EH (cell line): ENCODE results near the gene RHO.
"Not testable (repeated sequence)": the region's sequence is repeated elsewhere in the genome, so short reads cannot be mapped to it uniquely, and the experiment has no call there.

Experiments used
- DNase-seq: peaks from one replicate; pipeline ENCODE4 v3.0.0-alpha.2; 2015; ENCODE audit warnings: low read depth

The RHO gene

DNA sequence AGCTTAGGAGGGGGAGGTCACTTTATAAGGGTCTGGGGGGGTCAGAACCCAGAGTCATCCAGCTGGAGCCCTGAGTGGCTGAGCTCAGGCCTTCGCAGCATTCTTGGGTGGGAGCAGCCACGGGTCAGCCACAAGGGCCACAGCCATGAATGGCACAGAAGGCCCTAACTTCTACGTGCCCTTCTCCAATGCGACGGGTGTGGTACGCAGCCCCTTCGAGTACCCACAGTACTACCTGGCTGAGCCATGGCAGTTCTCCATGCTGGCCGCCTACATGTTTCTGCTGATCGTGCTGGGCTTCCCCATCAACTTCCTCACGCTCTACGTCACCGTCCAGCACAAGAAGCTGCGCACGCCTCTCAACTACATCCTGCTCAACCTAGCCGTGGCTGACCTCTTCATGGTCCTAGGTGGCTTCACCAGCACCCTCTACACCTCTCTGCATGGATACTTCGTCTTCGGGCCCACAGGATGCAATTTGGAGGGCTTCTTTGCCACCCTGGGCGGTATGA, at the start of gene RHO:
RHO (plus strand) TSS at position 51 of the 512 bp plus-strand sequence; CDS start at position 146, 95 bp downstream.
- DNase-seq, result no peak

GRCh38 chr3:129481225-129481765, 47.1 kb upstream of the RHO start:
- DNase-seq, result peak; percentile 42

- peak; percentile 75 for DNase-seq
Measured at GRCh38 chr3:129481766-129482332, 46.6 kb upstream of the RHO start.

DNA sequence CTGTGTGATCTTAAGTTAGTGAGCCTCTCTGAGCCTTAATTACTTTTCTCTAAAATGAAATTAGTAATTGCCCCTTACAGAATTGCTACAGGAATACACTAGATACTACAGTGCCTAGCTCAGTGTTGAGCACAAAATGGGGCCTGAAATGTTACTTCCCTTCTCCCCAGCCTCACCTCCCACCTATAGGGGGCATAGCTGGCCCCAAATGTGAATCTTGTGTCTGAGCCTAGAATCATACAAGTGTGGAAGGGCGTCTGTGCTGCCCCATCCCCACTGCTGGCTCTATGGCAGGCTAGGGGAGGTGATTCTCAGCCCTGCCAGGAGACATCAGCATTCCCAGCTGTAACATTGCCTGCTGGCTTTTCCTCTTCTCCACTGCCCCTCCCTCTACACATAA, 45.7 kb upstream of the RHO start:
- no peak for DNase-seq

DNA sequence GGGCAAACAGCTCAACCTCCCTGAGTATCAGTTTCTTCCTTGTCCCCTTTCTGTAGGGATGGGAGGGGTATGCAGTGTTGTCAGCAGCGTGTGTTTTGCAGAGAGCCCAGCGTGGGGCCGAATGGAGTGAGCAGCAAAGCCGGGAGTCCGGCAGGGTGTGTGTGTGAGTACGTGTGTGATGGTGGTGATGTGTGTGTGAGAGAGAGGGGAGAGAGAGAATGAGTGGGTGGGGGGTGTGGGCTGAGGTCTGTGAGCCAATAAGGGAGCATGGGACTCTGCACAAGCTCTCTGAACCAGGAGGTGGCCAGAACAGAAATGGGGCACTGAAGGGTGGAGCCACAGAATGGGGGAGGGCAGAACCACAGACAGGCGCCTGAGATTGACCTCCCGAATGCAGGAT, 44.6 kb upstream of the RHO start:
- no peak for DNase-seq

DNA sequence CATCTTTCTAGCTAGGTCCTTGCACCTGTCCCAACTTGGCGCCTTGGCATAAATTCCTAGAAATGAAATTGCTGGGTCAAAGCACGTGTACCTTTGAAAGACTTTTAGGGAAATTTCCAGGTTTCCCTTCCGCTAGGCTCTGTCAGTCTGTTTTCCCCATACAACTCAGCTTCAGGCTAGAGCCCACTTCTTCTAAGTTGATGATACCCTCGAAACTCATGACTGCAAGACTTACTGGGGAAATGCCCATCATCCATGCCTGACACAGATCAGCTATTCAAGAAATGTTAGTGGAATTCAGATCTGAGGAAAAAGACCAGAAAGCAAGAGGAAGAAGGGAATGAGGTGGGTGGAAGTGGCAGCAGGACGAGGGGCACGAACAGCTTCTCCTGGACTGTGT, 43.3 kb upstream of the RHO start:
- not testable (repeated sequence) for DNase-seq

GRCh38 chr3:129485721-129486663, 42.4 kb upstream of the RHO start:
- peak; percentile 100 for DNase-seq

DNA sequence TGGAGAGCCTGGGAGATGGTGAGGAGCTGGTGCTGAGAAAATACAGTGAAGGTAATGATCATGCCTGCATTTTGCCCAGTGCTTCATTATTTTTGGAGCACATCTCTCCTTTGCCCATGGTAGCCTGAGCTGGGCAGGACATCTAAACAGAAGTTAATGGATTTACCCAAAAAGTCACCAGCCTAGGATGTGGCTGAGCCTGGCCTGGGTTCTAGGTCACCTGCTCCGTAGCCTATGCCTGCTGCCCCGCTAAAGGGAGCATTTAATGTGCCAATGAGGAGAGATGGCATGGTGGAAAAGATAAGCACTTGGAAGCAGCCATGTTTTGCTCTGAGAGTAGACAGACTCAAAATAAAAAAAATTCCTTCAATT, 41.8 kb upstream of the RHO start:
- no peak for DNase-seq

DNA sequence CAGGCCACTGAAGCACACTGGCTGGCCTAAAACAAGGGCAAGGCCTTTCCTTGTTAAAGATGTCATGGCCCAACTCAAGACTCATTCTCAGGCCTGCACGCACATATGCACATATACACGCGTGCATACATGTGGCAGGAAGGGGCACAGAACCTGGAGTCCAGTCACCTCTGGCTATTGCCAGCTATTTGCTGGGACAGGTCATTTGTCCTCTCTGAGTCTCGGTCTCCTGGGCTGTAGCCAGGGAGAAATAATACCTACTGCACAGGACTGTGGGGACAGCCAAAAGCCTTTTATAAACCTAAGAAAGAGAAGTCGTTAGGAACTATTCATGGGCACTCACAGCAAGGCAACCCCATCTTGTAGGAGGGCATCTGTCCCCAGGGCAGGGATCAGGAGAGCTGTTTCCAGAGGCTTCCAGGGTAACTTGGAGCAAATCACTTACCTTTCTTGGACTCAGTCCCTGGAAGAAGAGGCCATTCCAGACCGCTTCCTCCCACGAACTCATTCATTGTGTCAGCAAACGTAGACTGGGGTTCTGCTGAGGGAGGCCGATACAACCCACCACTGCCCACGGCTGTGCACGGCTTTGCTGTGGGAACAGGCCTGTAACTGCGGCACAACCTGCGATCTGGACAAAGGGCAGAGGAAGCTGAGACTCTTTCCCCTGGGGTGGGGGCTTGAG, 41.1 kb upstream of the RHO start:
- peak; percentile 13 for DNase-seq

DNA sequence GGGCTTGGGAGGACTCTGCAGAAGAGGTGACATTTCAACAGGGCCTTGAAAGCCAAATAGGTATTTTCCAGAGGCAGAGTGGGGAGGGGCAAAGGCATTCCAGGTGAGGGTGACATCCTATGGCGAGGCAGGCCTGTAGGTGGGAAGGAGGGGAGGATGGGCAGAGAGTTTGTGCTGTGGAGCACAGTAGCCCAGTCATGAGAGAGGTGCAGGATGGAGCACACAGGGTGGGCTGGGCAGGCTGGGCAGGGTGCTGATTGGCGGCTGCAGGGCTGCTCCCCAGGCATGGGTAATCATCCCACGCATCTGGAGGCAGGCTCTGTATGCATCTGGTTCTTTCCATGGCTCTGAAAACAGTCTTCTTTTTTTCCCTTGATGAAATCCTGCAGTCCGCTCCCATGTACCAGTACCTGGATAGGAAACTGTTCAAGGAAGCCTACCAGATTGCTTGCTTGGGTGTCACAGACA, 40.5 kb upstream of the RHO start:
- DNase-seq, result not testable (repeated sequence)

DNA sequence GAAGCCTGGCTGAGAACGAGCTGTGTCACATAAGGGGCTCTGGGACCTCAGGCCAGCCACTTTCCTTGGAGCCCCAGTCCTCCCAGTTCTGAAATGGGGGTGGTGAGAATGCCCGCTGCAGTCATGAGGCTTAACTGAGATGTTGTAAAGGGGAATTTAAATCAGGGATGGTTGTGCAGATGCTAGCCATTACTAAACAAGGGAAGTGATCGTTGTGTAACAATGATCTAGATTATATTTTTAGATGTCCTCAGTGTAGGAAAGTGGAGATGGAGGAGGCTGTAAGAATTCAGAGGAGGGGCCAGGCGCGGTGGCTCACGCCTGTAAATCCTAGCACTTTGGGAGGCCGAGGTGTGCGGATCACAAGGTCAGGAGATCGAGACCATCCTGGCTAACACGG, 39.2 kb upstream of the RHO start:
- DNase-seq, result not testable (repeated sequence)

DNA sequence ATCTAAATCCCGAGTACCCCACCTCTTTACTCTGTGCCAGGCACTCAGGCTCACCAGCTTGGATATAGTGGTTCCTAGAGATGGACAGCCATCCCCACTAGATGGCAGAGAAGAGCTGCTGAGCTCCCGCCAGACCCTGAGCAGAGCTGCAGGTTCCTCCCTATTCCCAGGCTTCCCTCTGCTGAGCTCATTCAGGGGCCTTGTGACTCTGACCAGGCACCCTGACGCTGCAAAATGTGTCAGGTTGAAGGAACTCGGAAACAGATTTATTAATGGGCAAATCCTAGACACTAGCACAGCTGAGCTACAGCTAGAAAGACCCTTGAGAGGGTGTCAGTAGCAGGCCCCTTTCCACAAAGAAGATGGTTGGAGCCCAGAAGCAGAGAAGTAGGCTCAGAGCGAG, 38.2 kb upstream of the RHO start:
- DNase-seq, result peak; percentile 94

DNA sequence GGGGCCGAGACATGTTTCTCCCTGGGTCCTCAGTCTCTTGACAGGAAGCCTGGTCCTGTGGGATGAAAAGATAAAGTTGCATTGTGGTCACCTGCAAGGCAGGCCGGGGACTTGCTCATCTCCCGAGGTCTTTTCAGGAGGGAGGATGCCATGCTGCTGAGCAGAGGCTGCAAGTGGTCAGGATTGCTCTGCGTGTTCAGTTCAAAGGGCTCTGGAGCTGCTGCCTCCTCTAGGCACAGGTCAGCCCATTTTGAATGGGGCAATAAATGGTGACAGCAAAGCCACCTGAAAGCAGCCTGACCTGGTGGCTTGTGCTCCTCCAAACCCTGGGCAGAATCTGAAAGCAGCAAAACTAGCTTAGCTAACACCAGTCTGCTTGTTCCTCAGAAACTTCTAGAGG, 37.4 kb upstream of the RHO start:
- not testable (repeated sequence) for DNase-seq

- no peak for DNase-seq
Measured at GRCh38 chr3:129491794-129492193, 36.6 kb upstream of the RHO start.

- DNase-seq, result no peak
Measured at GRCh38 chr3:129492691-129493090, 35.7 kb upstream of the RHO start.

DNA sequence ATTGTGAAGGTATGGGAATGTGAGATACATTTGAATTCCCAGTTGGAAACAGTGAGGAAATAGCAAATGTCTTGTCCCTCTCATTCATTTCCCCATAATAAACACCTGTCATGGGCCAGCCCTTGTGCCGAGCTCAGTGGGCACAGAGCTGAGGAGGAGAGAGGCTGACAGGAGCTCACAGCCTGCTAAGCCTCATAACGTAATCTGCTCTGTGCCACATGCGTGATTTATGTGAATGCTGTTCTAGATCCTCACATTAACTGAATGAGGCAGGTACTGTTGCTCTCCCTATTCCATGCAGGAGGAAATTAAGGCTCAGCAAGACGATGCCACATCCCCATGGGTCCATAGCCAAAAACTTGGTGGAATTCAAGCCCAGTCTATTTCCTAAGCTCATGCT, 35.2 kb upstream of the RHO start:
- no peak for DNase-seq

DNA sequence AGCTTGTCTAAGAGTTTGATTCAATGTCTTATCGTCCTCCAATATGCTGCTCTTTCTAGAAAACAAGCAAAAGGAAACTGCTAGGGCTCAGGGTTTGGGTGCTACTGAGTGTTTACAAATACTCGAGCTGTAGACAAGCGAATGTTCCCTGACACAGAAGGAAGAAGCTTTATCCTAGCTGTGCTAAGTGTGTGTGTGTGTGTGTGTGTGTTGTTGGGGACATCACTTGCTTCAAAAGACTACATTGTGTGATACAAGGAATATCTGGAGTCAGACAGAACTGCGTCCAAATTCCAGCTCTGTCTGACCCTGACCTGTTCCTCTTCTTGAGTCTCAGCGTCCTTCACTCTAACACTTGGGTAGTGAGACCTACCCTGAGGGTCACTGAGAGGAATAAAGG, 33.9 kb upstream of the RHO start:
- DNase-seq, result not testable (repeated sequence)

DNA sequence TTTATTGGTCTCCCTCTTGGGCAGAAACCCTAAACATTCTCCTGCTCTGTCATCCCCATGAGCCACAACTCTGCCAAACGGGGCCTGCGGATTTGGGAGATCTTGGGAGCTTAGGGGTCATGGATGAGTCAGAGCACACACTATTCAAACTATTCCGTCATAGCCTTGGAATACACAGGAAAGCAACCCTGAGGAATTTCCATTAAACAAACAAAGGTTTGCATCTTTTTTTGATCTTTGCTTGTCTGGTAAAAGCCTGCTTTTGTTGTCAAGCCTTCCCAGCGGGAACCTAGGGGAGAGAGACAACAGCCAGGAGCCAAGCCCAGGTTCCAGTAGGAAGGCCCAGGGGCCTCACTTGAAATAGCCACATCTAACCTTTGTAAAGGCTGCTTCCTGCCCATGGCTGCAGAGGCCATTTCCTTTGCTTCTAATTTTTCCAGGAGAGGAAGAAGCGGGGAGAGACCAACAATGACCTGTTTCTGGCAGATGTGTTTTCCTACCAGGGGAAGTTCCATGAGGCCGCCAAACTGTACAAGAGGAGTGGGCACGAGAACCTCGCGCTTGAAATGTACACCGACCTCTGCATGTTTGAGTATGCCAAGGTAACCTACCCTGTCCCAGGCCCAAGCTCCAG, 33.3 kb upstream of the RHO start:
- peak; percentile 88 for DNase-seq

DNA sequence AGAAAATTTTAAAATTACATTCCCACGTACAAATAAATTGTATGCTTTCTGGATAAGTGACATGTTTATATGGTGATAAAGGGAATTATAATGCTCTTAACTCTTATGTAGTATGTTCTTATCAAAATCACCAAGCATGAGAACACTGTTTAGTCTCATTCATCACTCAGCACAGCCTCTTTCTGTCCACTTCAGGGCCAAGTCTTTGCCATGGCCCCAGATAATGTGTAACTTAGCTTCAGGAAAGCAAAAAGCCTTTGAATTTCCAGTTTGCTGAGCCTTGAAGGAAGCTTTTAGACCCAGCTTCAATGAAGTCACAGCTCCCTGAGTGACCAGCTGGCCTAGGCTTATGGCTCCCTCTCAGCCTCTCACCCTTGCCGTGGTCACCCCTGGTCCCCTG, 30.6 kb upstream of the RHO start:
- not testable (repeated sequence) for DNase-seq

- peak; percentile 9 for DNase-seq
Measured at GRCh38 chr3:129498603-129499488, 29.6 kb upstream of the RHO start.
